MM.1S (cell line): Measurements from ENCODE around the gene OVCA2.

ENCODE experiments used
- DNase-seq: peaks from one replicate; pipeline ENCODE4 v3.0.0-alpha.2; 2015
- H2AFZ ChIP-seq: fragments of 300-600 bp; sonication (generic); 2 replicates; pipeline ENCODE4 v1.6.0; 2016; ENCODE audit warnings: antibody characterized with exemption, low read length
- H3F3A ChIP-seq: fragments of 300-600 bp; sonication (generic); 2 replicates; pipeline ENCODE4 v1.6.1; 2016; ENCODE audit warnings: mild to moderate bottlenecking, antibody characterized with exemption, low read length, moderate library complexity, mixed read lengths; ENCODE audit not compliant: insufficient read depth
- H3K27ac ChIP-seq: fragments of 300-600 bp; sonication (generic); 2 replicates; pipeline ENCODE4 v1.5.1; 2016; ENCODE audit warnings: mild to moderate bottlenecking, low read length
- H3K27me3 ChIP-seq: fragments of 300-600 bp; sonication (generic); replicated peaks from 2 replicates; pipeline ENCODE4 v1.6.0; 2016; ENCODE audit warnings: low read length; ENCODE audit not compliant: insufficient read depth
- H3K36me3 ChIP-seq: fragments of 300-600 bp; sonication (generic); replicated peaks from 2 replicates; pipeline ENCODE4 v1.6.1; 2016; ENCODE audit warnings: mild to moderate bottlenecking, low read length, mixed read lengths; ENCODE audit not compliant: insufficient read depth
- H3K4me1 ChIP-seq: fragments of 300-600 bp; sonication (generic); 2 replicates; pipeline ENCODE4 v1.6.1; 2016; ENCODE audit warnings: low read length, mixed read lengths
- H3K4me2 ChIP-seq: fragments of 300-600 bp; sonication (generic); 2 replicates; pipeline ENCODE4 v1.6.0; 2016; ENCODE audit warnings: low read depth, low read length
- H3K4me3 ChIP-seq: fragments of 300-600 bp; sonication (generic); 2 replicates; pipeline ENCODE4 v1.5.1; 2016; ENCODE audit warnings: low read length, mixed read lengths
- H3K79me2 ChIP-seq: fragments of 300-600 bp; sonication (generic); 2 replicates; pipeline ENCODE4 v1.6.1; 2016; ENCODE audit warnings: mixed run types, low read length, mixed read lengths
- H3K9ac ChIP-seq: fragments of 300-600 bp; sonication (generic); 2 replicates; pipeline ENCODE4 v1.6.1; 2016; ENCODE audit warnings: low read length, mixed read lengths
- H3K9me2 ChIP-seq: fragments of 300-600 bp; sonication (generic); replicated peaks from 2 replicates; pipeline ENCODE4 v1.6.1; 2016; ENCODE audit warnings: mild to moderate bottlenecking, low read length, mixed read lengths; ENCODE audit not compliant: insufficient read depth
- H3K9me3 ChIP-seq: fragments of 300-600 bp; sonication (generic); replicated peaks from 2 replicates; pipeline ENCODE4 v1.6.1; 2016; ENCODE audit warnings: mild to moderate bottlenecking, low read length, mixed read lengths; ENCODE audit not compliant: insufficient read depth
- H4K20me1 ChIP-seq: fragments of 300-600 bp; sonication (generic); 2 replicates; pipeline ENCODE4 v1.6.1; 2016; ENCODE audit warnings: mild to moderate bottlenecking, low read length, moderate library complexity, mixed read lengths; ENCODE audit not compliant: insufficient read depth
- CTCF ChIP-seq: fragments of 300-600 bp; sonication (generic); IDR thresholded peaks from 2 replicates; pipeline ENCODE4 v1.5.1; 2016; ENCODE audit warnings: antibody characterized with exemption, low read length, mixed read lengths
- EZH2 ChIP-seq: fragments of 300-600 bp; sonication (generic); optimal IDR thresholded peaks from 2 replicates; pipeline ENCODE3; 2017; ENCODE audit warnings: low read depth, mild to moderate bottlenecking, antibody characterized with exemption, low read length, mixed read lengths
- EZH2phosphoT487 ChIP-seq: fragments of 300-600 bp; sonication (generic); IDR thresholded peaks from 2 replicates; pipeline ENCODE4 v1.6.1; 2018; ENCODE audit warnings: antibody characterized with exemption, low read length

Gene OVCA2

GRCh38 chr17:2050300-2051060, 8.7 kb downstream of the OVCA2 start:
- Histone ChIP-seq H3K9me3 (no peaks in the 10 kb centered on the region), H3K4me2 (peak overlapping the region; percentile 91), H3F3A (peaks cover 18% of the 10 kb centered on the region; the same call in 1 of the 2 replicates), H3K27ac (no peak overlapping the region), H3K9me2 (no peaks in the 10 kb centered on the region), H3K4me3 (peak overlapping the region; percentile 54), H3K27me3 (peaks cover 38% of the 10 kb centered on the region), H3K36me3 (no peaks in the 10 kb centered on the region), H4K20me1 (no peaks in the 10 kb centered on the region), H3K9ac (no peak overlapping the region), H2AFZ (no peak overlapping the region), H3K4me1 (peaks cover 8% of the 10 kb centered on the region), H3K79me2 (no peaks in the 10 kb centered on the region)
- TF ChIP-seq EZH2, result no peak
- no peak for TF ChIP-seq EZH2phosphoT487
- no peak for TF ChIP-seq CTCF
- DNase-seq, result peak; percentile 64

- Histone ChIP-seq H3K36me3 (no peaks in the 10 kb centered on the region), H3K4me3 (peak overlapping the region; percentile 25; the same call in 1 of the 2 replicates), H3K79me2 (no peaks in the 10 kb centered on the region), H3F3A (peaks cover 18% of the 10 kb centered on the region; the same call in 1 of the 2 replicates), H3K9me3 (no peaks in the 10 kb centered on the region), H4K20me1 (no peaks in the 10 kb centered on the region), H3K9me2 (no peaks in the 10 kb centered on the region), H3K9ac (no peak overlapping the region), H3K27me3 (peaks cover 38% of the 10 kb centered on the region), H3K4me2 (peak overlapping the region; percentile 91; the same call in 1 of the 2 replicates), H3K4me1 (peaks cover 8% of the 10 kb centered on the region), H3K27ac (no peak overlapping the region), H2AFZ (no peak overlapping the region)
- TF ChIP-seq CTCF (no peak), EZH2 (peak; percentile 37)
- DNase-seq, result no peak
Observed at GRCh38 chr17:2051061-2051932, 9.5 kb downstream of the OVCA2 start.

GRCh38 chr17:2051933-2052559, 10.2 kb downstream of the OVCA2 start:
- Histone ChIP-seq H3K79me2 (no peaks in the 10 kb centered on the region), H3F3A (peaks cover 18% of the 10 kb centered on the region; the same call in 1 of the 2 replicates), H3K4me3 (no peak overlapping the region), H3K9me3 (no peaks in the 10 kb centered on the region), H3K4me1 (peaks cover 8% of the 10 kb centered on the region), H3K9ac (no peak overlapping the region), H3K9me2 (no peaks in the 10 kb centered on the region), H2AFZ (no peak overlapping the region), H3K27me3 (peaks cover 38% of the 10 kb centered on the region), H3K27ac (no peak overlapping the region), H3K36me3 (no peaks in the 10 kb centered on the region), H3K4me2 (no peak overlapping the region), H4K20me1 (no peaks in the 10 kb centered on the region)
- no peak for TF ChIP-seq EZH2phosphoT487
- TF ChIP-seq CTCF, result no peak
- no peak for TF ChIP-seq EZH2
- DNase-seq, result no peak
